ENCODE measurements around the gene NLGN1.

The NLGN1 gene

GRCh38 chr3:174243171-174243570 lies 845.6 kb downstream of the NLGN1 start:
- DNase-seq = no peak

DNA sequence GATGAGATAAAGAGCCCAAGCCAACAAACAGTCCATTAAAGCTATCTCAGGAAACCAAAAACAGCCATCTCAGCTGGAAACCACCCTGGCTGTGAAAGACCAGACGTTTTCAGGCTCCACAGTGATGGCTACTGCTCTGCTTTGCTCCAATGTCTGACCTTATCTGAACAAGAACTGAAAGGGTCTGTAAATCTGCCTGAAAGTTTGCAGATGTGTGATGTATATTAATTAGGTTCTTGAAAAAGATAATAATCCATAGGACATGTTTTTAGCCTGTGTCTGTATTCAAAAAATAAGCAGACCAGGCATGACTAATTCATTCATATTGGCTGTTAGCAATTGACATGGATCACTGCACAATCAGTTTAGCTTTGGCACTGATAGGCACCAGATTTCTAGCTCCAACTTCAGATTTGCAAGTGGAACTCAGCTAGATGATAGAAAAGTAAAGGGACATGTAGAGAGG lies 850.2 kb downstream of the NLGN1 start:
- no peak for DNase-seq

DNA sequence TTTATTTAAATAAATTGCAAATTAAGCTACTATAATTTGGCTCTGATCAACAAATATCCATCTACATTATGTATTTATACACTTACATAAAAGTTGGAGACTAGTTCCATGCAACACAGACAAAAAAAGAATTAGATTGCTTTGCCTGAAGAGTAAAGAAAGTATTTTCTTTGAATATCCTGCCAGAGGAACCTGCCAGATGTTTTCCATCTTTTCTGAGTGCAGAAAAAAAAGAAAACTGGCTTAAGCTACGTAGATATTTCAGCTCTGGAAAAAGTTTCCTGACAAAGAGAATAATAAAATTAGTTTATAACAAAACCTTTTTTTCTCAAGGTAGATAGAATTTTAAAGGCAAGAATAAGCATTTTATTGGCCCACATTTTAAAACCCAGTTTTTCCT lies 854.1 kb downstream of the NLGN1 start:
- no peak for DNase-seq

GRCh38 chr3:174253196-174253823 lies 855.8 kb downstream of the NLGN1 start:
- DNase-seq = no peak

DNA sequence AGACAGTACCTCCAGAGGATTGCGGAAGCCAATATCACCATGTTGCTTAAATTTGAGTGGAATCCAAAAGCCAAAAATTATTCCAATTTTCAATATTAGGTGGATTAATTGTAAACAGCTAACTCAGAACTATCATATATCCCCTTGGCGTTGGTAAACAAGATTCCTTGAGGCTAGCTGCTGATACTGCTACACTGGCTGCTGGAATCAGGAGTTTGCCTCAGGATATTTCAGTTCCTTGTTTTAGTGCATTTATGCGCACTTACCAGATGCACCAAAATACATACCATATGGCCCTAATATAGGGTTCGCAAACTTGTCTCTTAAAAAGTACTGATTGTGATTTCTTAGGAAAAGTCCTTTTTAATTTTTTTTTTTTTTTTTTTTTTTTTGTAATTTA lies 856.4 kb downstream of the NLGN1 start:
- no peak for DNase-seq

GRCh38 chr3:174255454-174255853 lies 857.9 kb downstream of the NLGN1 start:
- no peak for DNase-seq

DNA sequence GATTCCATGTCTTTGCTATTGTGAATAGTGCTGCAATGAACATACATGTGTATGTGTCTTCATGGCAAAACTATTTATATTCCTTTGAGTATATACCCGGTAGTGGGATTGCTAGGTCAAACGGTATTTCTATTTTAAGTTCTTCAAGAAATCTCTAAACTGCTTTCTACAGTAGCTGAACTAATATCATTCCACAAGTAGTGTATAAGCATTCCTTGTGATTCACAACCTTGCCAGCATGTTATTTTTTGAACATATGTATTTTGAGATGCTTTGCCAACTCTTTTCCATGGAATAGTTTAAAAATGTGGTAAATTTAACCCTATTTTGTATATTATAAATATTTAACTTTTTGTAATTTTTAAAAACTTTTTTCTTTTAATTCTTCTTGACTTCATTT lies 868.9 kb downstream of the NLGN1 start:
- no peak for DNase-seq

DNA sequence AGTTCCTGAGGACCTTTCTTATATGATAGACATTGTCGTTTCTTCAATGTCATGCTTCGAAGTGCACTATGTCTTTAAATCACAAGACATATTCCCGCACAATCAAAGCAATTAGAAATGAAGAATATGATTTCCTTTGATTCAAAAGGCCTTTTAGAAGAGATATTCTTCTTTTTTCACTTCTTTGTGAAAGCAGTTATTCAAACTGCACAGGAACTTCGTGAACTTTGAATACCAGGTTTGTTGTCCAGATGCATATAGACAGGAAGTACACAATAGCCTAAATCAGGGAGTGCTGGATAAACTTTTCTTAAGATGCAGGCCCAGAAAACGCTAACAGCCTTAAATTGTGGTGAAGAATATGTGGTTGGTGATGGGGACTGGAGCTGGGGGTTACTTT lies 870.5 kb downstream of the NLGN1 start:
- no peak for DNase-seq

GRCh38 chr3:174268586-174268985 lies 871.0 kb downstream of the NLGN1 start:
- DNase-seq = no peak

DNA sequence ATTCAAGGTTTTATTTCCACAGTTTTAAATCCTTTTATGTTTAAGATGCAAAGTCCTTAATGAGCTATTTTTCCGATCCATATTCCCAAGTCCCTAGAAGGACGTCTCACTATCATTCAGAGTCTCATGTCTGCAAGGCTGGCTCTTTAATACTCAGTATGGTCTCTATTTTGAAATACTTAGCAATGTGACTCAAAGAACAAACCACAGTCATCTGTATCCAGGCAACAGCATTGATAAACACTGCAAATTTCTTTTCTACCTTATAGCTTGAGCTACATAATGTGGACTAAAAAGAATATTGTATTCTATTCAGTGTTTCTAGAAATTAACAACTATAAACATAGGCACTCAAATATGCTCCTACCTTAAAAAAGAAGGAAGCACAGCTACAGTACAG lies 873.3 kb downstream of the NLGN1 start:
- no peak for DNase-seq

- DNase-seq = no peak
These were observed 877.8 kb downstream of the NLGN1 start for GRCh38 chr3:174275336-174275735.

GRCh38 chr3:174276826-174277225 lies 879.3 kb downstream of the NLGN1 start:
- no peak for DNase-seq

GRCh38 chr3:174278094-174278493 lies 880.5 kb downstream of the NLGN1 start:
- DNase-seq = no peak

- no peak for DNase-seq
These were observed 882.6 kb downstream of the NLGN1 start for GRCh38 chr3:174280186-174280585.

DNA sequence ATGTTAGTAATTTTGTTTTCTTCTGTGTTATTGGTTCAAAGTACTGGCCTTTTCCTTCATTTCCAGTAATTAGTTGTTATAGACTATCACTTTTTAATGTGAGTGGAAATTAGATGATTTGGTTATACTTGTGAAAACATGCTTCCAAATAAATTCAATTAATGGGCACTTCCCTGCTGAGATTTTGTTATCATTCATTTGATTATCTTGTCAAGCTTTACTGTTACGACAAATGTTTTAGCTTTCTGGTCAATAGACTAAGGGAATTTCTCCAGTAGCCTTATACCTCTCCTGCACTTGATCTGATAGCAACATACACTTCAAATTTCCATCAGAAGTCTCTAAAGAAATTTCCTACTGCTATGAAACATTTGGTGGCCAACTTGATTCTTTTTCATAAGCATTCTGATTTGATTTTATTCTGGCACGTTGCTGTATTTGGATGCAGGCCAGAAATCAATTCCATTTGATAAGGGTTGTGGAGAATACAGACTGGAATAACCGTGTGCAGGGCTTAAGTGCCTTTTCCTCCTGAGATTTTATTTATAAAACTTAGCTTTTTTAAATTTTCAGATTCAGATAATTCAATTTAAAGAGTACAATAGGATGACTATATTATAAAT lies 887.8 kb downstream of the NLGN1 start:
- no peak for DNase-seq

GRCh38 chr3:174287705-174288104 lies 890.2 kb downstream of the NLGN1 start:
- no peak for DNase-seq

DNA sequence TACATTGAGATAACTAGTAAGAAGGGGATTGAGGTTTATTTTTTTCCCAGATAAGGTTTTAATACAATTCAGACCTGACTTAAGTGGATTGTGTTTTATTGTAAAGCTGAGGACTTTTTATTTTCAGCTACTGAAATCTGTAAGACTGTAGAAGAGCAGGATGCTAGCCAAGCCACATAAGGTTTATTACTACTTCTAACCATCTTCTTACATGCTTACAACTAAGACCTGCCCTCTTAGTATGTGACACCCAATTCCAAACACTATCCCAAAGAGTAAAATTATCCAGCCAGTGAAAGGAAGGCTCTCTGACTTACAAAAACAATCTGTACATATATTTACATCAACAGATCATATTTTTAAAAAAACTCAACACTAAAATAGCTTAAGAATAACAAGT lies 897.1 kb downstream of the NLGN1 start:
- DNase-seq = no peak

DNA sequence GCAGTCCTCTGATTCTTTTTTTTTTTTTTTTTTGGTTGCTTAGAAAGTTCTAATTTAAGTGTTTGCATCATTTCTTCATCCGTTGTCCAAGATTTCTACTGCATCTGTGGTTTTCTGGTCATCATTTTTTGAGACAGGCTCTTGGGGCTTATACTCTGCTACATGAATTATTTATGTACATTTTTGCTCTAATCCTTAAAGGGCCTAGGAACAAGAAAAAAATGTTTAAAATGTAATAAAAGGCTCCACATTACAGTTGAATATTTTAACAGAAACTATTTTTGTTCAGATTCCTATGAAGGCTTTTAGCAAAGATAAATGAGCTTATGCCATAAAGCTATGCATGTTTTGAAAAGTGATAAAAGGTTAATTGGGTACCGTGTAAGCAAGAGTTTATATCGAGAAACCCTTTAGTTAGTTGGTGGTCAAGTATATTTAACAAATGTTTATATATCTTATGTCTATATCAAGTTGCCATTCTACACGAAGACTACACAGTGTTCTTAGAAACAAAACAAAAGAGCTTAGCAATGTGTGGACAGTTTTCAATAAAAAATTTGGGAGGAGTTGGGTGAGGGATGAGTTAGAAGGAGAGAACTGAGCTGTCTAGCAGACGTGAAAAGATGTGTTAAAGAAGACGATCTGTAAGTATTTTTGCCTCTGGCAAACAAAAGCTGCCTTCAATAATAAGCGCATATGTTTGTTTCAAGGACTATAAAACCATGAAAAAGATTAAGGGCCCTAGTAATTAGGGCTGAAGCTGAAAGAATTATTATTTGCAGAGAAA lies 898.0 kb downstream of the NLGN1 start:
- no peak for DNase-seq

DNA sequence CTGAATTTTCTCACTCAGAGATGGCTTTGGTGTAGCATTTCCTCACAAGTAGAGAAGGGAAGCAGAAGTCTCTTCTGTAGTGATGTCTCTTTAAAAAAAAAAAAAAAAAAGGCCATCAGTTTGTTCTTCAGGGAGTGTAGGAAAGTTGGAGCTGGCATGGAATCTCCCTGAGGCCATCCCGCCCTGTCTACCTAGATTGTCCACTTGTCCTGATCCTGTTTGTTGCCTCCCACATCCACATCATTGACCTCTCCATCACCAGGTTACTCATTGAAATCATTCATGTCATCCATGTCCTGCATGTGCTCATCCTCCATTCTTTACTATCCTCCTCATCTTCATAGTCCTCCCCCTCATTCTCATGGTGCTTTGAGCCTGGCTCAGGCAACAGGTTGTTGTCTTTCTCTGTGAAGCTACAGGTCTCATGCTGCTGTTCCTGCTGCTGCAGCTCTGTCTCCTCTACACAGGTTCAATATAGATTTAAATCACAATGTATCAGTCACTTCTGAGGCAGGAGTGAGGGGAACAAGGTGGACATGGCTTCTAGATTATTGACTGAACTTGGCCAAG lies 905.3 kb downstream of the NLGN1 start:
- no peak for DNase-seq

GRCh38 chr3:174303907-174304560 lies 906.5 kb downstream of the NLGN1 start:
- no peak for DNase-seq

- no peak for DNase-seq
These were observed 911.2 kb downstream of the NLGN1 start for GRCh38 chr3:174308736-174309135.

GRCh38 chr3:174310475-174310983 lies 913.0 kb downstream of the NLGN1 start:
- no peak for DNase-seq

DNA sequence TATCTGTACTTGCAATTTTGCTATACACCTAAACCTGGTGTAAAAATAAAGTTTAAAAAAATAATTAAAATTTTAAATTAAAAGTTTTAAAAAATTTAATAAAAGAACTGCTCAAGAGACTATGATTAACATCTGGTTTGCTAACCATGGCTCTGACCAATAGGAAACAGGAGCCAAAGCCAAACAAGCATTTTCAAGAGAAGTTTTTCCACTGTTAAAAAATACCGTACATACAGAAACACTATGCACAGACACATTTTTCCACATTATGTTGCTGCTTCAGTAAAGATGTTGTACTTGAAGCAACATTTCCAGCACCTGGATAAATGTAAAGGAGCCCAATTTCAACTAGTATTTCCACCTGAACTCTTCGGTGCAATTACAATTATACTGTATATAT lies 917.7 kb downstream of the NLGN1 start:
- no peak for DNase-seq

Measured in NCI-H345 (cell line).